HepG2 (cell line): ENCODE measurements around the gene TBC1D21. TPM values are rescaled to one million over a fixed set of nuclear protein-coding genes. Genes with fewer than 3 reads are reported as not detected.

Experiments
- ATAC-seq: fragments of 200-7000 bp; cut with Tn5 transposase; 3 replicates; pipeline ENCODE4 v1.9.1; 2020; ENCODE audit warnings: mild to moderate bottlenecking, moderate library complexity
- BruUV-seq: library from RNA; stranded (reverse); fragments of 400-500 nt; replicated peaks from 2 replicates; lab custom pipeline; 2021; lab: Mats Ljungman, UMichigan
- CTCF ChIA-PET: fragments of 300-600 bp; formaldehyde crosslinking; extraction: SDS; loops from one replicate; lab custom pipeline; 2021; ENCODE audit warnings: low total read pairs, inconsistent platforms, low intra/inter-chr PET ratio; lab: Yijun Ruan, JAX
- POLR2A ChIA-PET: fragments of 350-600 bp; sonication (Branson Sonifier 250); formaldehyde crosslinking; loops from one replicate; lab custom pipeline; 2020; ENCODE audit warnings: antibody characterized with exemption, inconsistent platforms; lab: Yijun Ruan, JAX
- DNase-seq: peaks from one replicate; pipeline ENCODE4 v3.0.0-alpha.2; 2015; ENCODE audit warnings: low spot score
- FAIRE-seq: peaks from 3 replicates; lab custom pipeline; 2011; peaks lifted over from hg19 to GRCh38; lab: Jason Lieb, UNC
- H2AFZ ChIP-seq: one replicate; pipeline ENCODE4 v1.6.1; 2011; ENCODE audit warnings: low read length, inconsistent platforms
- H3K27ac ChIP-seq: fragments of 300-600 bp; 3 replicates; pipeline ENCODE4 v1.8.0; 2011; ENCODE audit warnings: mixed run types, mild to moderate bottlenecking, mixed read lengths, low read length, inconsistent platforms; ENCODE audit not compliant: insufficient read depth; ENCODE audit errors: extremely low read length
- H3K27me3 ChIP-seq, 2 experiments: fragments of 200-600 bp in 1 of 2; 2 replicates in 1 of 2; 3 replicates in 1 of 2; pipeline versions ENCODE4 v1.6.0 to v1.8.0; 2011; ENCODE audit warnings: low read length in 2 of 2, mild to moderate bottlenecking in 2 of 2, moderate library complexity in 2 of 2, inconsistent platforms in 1 of 2; ENCODE audit not compliant: insufficient read depth in 2 of 2, control insufficient read depth in 1 of 2
- H3K36me3 ChIP-seq, 2 experiments: fragments of 200-600 bp in 1 of 2; replicated peaks in 1 of 2; 2 replicates in 1 of 2; 3 replicates in 1 of 2; pipeline versions ENCODE4 v1.5.1 to v1.8.0; 2011; ENCODE audit warnings: low read length in 2 of 2, inconsistent platforms in 1 of 2; ENCODE audit not compliant: insufficient read depth in 2 of 2, control insufficient read depth in 1 of 2
- H3K4me1 ChIP-seq: 2 replicates; pipeline ENCODE4 v1.5.1; 2012; ENCODE audit warnings: low read length, inconsistent platforms; ENCODE audit not compliant: insufficient read depth
- H3K4me2 ChIP-seq: 2 replicates; pipeline ENCODE4 v1.6.0; 2011; ENCODE audit warnings: low read depth, low read length, inconsistent platforms
- H3K4me3 ChIP-seq, 3 experiments: fragments of 200-600 bp in 1 of 3; sonication (generic), shearing (Covaris generic) in 1 of 3; replicated peaks in 1 of 3; 2 replicates each; pipeline ENCODE4 v1.5.1; 2011 to 2016; ENCODE audit warnings: low read length in 3 of 3, inconsistent platforms in 2 of 3, low read depth in 2 of 3, mild to moderate bottlenecking in 2 of 3, control low read depth in 1 of 3, mixed read lengths in 1 of 3; ENCODE audit not compliant: insufficient read depth in 1 of 3
- H3K79me2 ChIP-seq: one replicate; pipeline ENCODE4 v1.6.1; 2011; ENCODE audit warnings: low read length, inconsistent platforms; ENCODE audit not compliant: insufficient read depth
- H3K9ac ChIP-seq: 2 replicates; pipeline ENCODE4 v1.6.0; 2011; ENCODE audit warnings: mild to moderate bottlenecking, low read depth, low read length, inconsistent platforms; ENCODE audit not compliant: insufficient read depth
- H3K9me3 ChIP-seq: 2 replicates; pipeline ENCODE4 v1.5.1; 2012; ENCODE audit warnings: mild to moderate bottlenecking, low read length
- H4K20me1 ChIP-seq: 2 replicates; pipeline ENCODE4 v1.6.0; 2011; ENCODE audit warnings: inconsistent platforms, mild to moderate bottlenecking, low read length, moderate library complexity; ENCODE audit not compliant: insufficient read depth
- ATF6 ChIP-seq: sonication (generic); formaldehyde crosslinking; conservative IDR thresholded peaks from 2 replicates; pipeline ENCODE4 v1.4.0; 2020; ENCODE audit warnings: missing genetic modification reagents
- HDAC1 ChIP-seq: sonication (generic); formaldehyde crosslinking; IDR thresholded peaks from 2 replicates; pipeline ENCODE4 v1.5.1; 2020; ENCODE audit warnings: mild to moderate bottlenecking, missing genetic modification reagents
- KDM2A ChIP-seq: sonication (generic); formaldehyde crosslinking; IDR thresholded peaks from 2 replicates; pipeline ENCODE4 v1.4.0; 2020; ENCODE audit warnings: low read depth, missing genetic modification reagents, borderline replicate concordance
- PHF20 ChIP-seq: sonication (generic); formaldehyde crosslinking; IDR thresholded peaks from 2 replicates; pipeline ENCODE4 v1.5.0; 2020; ENCODE audit warnings: mild to moderate bottlenecking, missing genetic modification reagents
- PITX1 ChIP-seq: sonication (generic); formaldehyde crosslinking; IDR thresholded peaks from 2 replicates; pipeline ENCODE4 v1.5.1; 2020; ENCODE audit warnings: mild to moderate bottlenecking, missing genetic modification reagents
- SMAD3 ChIP-seq: sonication (generic); formaldehyde crosslinking; IDR thresholded peaks from 2 replicates; pipeline ENCODE4 v1.4.0; 2020; ENCODE audit warnings: missing genetic modification reagents
- SNAPC5 ChIP-seq: sonication (generic); formaldehyde crosslinking; IDR thresholded peaks from 2 replicates; pipeline ENCODE4 v1.8.1; 2023; ENCODE audit warnings: mild to moderate bottlenecking, missing genetic modification reagents, borderline replicate concordance
- XRCC5 ChIP-seq: fragments of 200-400 bp; formaldehyde crosslinking; optimal IDR thresholded peaks from 2 replicates; pipeline ENCODE3; 2017; ENCODE audit warnings: mild to moderate bottlenecking, low read length
- YY1 ChIP-seq: IDR thresholded peaks from 2 replicates; pipeline ENCODE4 v1.6.1; 2011; ENCODE audit warnings: low read length, low read depth, moderate library complexity, mild to moderate bottlenecking; ENCODE audit not compliant: insufficient read depth, insufficient replicate concordance
- ZEB1 ChIP-seq: IDR thresholded peaks from 2 replicates; pipeline ENCODE4 v1.6.1; 2012; ENCODE audit warnings: mild to moderate bottlenecking, low read depth, inconsistent platforms; ENCODE audit not compliant: insufficient replicate concordance
- ZNF292 ChIP-seq: sonication (generic); formaldehyde crosslinking; IDR thresholded peaks from 2 replicates; pipeline ENCODE4 v1.8.1; 2022; ENCODE audit warnings: mild to moderate bottlenecking, low read depth, missing genetic modification reagents, borderline replicate concordance
- ZNF782 ChIP-seq: sonication (generic); formaldehyde crosslinking; IDR thresholded peaks from 2 replicates; pipeline ENCODE4 v1.4.0; 2020; ENCODE audit warnings: missing genetic modification reagents, mild to moderate bottlenecking, borderline replicate concordance
- WGBS: methylation state at CpG from one replicate; pipeline ENCODE4 v1.1.6; 2017; ENCODE audit warnings: low lambda C conversion rate; 5-methylcytosine and 5-hydroxymethylcytosine counted together
- in situ Hi-C: cut with HindIII; loops from 2 replicates; pipeline ENCODE4 v1.10.0; 2017; ENCODE audit warnings: low pct_unique_long_range_greater_than_20kb; ENCODE audit not compliant: extremely low pct_ligation_motif_present
- intact Hi-C: fragments of 100-400 bp; cut with micrococcal nuclease; formaldehyde crosslinking; loops from one replicate; pipeline ENCODE4 v1.10.0; 2022; ENCODE audit not compliant: unreplicated experiment
- polyA plus RNA-seq, 8 experiments: library from polyadenylated mRNA; depleted of rRNA in 3 of 8; stranded (reverse) in 7 of 8; unstranded in 1 of 8; fragments of >200 nt; fragmentation: Illumina TruSeq in 4 of 8; extraction: Trizol in 4 of 8; gene quantifications; 2 replicates each; pipeline versions ENCODE4 v1.2.1 to v1.2.3, GENCODE V29; 2011 to 2016; ENCODE audit warnings: low read depth in 4 of 8, missing spikeins in 1 of 8, mixed read lengths in 1 of 8; ENCODE audit not compliant: insufficient read depth in 1 of 8
- total RNA-seq, 5 experiments: library from RNA; depleted of rRNA; stranded (reverse); fragments of >200 nt; fragmentation: Illumina TruSeq; extraction: Trizol; gene quantifications; 2 replicates each; pipeline ENCODE4 v1.2.3, GENCODE V29; 2016; ENCODE audit warnings: low read depth in 1 of 5

Gene TBC1D21
- total and polyA plus RNA-seq, 2 of the 13 experiments (the other 11 are each of a cell fraction or from before 2014, with no cell fraction given) = not detected

- no peaks in the 10 kb centered on the region for H4K20me1 ChIP-seq
- no peaks in the 10 kb centered on the region for H3K36me3 ChIP-seq
- in situ Hi-C loops = no loop called here
- BruUV-seq = no TSS peak
- H3K9me3 ChIP-seq = no peaks in the 10 kb centered on the region
- H2AFZ ChIP-seq = no peak overlapping the region
- H3K9ac ChIP-seq = no peak overlapping the region
- no peak overlapping the region for H3K27ac ChIP-seq
- peak overlapping the region; percentile 54; the same call in 1 of the 2 replicates for H3K4me2 ChIP-seq
- CTCF ChIA-PET = interaction anchor here (0.8 kb wide), 1 partner anchor 54 kb away, joined by 3 read pairs; the partner anchor contains the start of gene TBC1D21
- no peak overlapping the region for H3K4me3 ChIP-seq
- TF ChIP-seq SNAPC5 (no peak), SMAD3 (no peak), KDM2A (CRISPR knock-in tag) (no peak), HDAC1 (CRISPR knock-in tag) (no peak), ZNF292 (no peak), ZEB1 (no peak), ZNF782 (CRISPR knock-in tag) (no peak), XRCC5 (no peak), YY1 (no peak), PITX1 (CRISPR knock-in tag) (no peak), PHF20 (CRISPR knock-in tag) (no peak), ATF6 (CRISPR knock-in tag) (no peak)
- TF ChIP-seq, all 625 proteins: peak for 0
- ATAC-seq (no peak), FAIRE-seq (no peak), DNase-seq (no peak)
- POLR2A ChIA-PET = no interaction called here
- Histone ChIP-seq H3K27me3 (peaks cover 2 to 58% of the 10 kb centered on the region in 2 experiments; a peak in 3 of 5 replicates), H3K4me1 (peaks cover 6% of the 10 kb centered on the region; the same call in 1 of the 2 replicates), H3K79me2 (no peaks in the 10 kb centered on the region)
- intact Hi-C loops = no loop called here
- 90% methylated on average over 3 of the region's 3 CpGs for WGBS
These were observed 54.8 kb downstream of the TBC1D21 start for GRCh38 chr15:73928241-73928579.
